AG04450 (cell line): Measurements from ENCODE around the gene SH3RF3. TPM values are rescaled to one million over a fixed set of nuclear protein-coding genes. Genes with fewer than 3 reads are reported as not detected.

ENCODE experiments used
- CTCF ChIA-PET: fragments of 300-600, 350-600 bp; formaldehyde crosslinking; extraction: SDS; loops from one replicate; lab custom pipeline; 2022; ENCODE audit warnings: antibody characterized with exemption, inconsistent platforms; lab: Charles Lee
- POLR2A ChIA-PET: fragments of 350-600 bp; formaldehyde crosslinking; extraction: SDS; loops from one replicate; lab custom pipeline; 2021; ENCODE audit warnings: antibody characterized with exemption, inconsistent platforms; lab: Yijun Ruan, JAX
- DNase-seq: peaks from one replicate; pipeline ENCODE4 v3.0.0-alpha.2; 2011; ENCODE audit warnings: low read depth, low spot score
- H3K27ac ChIP-seq: one replicate; pipeline ENCODE4 v1.5.1; 2012; ENCODE audit warnings: low read depth, low read length, control low read depth
- H3K27me3 ChIP-seq: one replicate; pipeline ENCODE4 v1.6.0; 2012; ENCODE audit warnings: low read length; ENCODE audit not compliant: control insufficient read depth, insufficient read depth
- H3K4me3 ChIP-seq: 2 replicates; pipeline ENCODE4 v1.5.1; 2011; ENCODE audit warnings: mild to moderate bottlenecking, low read depth, low read length, control low read depth
- H3K9me3 ChIP-seq: 2 replicates; pipeline ENCODE4 v1.5.1; 2012; ENCODE audit warnings: low read length; ENCODE audit not compliant: control insufficient read depth, insufficient read depth
- polyA plus RNA-seq: library from polyadenylated mRNA; depleted of rRNA; stranded (reverse); fragments of >200 nt; gene quantifications from 2 replicates; pipeline ENCODE4 v1.2.3, GENCODE V29; 2011
- TF ChIP-seq, protein P1 (sequence below): IDR thresholded peaks from 2 replicates; pipeline ENCODE4 v1.5.1; 2011; ENCODE audit warnings: low read depth, low read length, control low read depth, inconsistent platforms

SH3RF3 gene
- polyA plus RNA-seq, 1 experiment: 5.7 TPM

GRCh38 chr2:109295070-109295780 lies 166.2 kb downstream of the SH3RF3 start:
- POLR2A ChIA-PET: no interaction called here
- DNase-seq: no peak
- TF ChIP-seq, protein P1, sequence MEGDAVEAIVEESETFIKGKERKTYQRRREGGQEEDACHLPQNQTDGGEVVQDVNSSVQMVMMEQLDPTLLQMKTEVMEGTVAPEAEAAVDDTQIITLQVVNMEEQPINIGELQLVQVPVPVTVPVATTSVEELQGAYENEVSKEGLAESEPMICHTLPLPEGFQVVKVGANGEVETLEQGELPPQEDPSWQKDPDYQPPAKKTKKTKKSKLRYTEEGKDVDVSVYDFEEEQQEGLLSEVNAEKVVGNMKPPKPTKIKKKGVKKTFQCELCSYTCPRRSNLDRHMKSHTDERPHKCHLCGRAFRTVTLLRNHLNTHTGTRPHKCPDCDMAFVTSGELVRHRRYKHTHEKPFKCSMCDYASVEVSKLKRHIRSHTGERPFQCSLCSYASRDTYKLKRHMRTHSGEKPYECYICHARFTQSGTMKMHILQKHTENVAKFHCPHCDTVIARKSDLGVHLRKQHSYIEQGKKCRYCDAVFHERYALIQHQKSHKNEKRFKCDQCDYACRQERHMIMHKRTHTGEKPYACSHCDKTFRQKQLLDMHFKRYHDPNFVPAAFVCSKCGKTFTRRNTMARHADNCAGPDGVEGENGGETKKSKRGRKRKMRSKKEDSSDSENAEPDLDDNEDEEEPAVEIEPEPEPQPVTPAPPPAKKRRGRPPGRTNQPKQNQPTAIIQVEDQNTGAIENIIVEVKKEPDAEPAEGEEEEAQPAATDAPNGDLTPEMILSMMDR: no peak
- CTCF ChIA-PET: no interaction called here
- Histone ChIP-seq H3K9me3 (peaks cover 13% of the 10 kb centered on the region), H3K27me3 (no peaks in the 10 kb centered on the region), H3K4me3 (no peak overlapping the region), H3K27ac (peak overlapping the region; percentile 21)

DNA sequence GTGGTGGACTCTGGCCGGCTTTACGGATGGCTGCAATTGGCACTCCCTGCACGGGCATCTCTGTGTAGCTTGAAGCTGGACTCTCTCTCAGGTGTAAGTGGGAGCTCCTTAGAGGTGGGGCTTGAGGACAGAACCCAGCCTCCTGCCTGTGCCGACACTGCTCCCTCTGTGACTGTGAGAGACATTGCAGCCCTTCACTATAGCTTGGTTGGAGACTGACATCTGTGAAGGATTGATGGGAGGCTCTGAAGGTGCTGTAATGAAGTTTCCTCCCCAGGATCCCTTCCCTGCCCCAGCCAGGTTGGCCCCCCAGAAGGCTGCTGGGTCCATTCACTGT lies 166.7 kb downstream of the SH3RF3 start:
- Histone ChIP-seq H3K4me3 (no peak overlapping the region), H3K27me3 (no peaks in the 10 kb centered on the region), H3K9me3 (peaks cover 13% of the 10 kb centered on the region), H3K27ac (no peak overlapping the region)
- DNase-seq: no peak
- CTCF ChIA-PET: no interaction called here
- TF ChIP-seq, protein P1: no peak
- POLR2A ChIA-PET: no interaction called here

DNA sequence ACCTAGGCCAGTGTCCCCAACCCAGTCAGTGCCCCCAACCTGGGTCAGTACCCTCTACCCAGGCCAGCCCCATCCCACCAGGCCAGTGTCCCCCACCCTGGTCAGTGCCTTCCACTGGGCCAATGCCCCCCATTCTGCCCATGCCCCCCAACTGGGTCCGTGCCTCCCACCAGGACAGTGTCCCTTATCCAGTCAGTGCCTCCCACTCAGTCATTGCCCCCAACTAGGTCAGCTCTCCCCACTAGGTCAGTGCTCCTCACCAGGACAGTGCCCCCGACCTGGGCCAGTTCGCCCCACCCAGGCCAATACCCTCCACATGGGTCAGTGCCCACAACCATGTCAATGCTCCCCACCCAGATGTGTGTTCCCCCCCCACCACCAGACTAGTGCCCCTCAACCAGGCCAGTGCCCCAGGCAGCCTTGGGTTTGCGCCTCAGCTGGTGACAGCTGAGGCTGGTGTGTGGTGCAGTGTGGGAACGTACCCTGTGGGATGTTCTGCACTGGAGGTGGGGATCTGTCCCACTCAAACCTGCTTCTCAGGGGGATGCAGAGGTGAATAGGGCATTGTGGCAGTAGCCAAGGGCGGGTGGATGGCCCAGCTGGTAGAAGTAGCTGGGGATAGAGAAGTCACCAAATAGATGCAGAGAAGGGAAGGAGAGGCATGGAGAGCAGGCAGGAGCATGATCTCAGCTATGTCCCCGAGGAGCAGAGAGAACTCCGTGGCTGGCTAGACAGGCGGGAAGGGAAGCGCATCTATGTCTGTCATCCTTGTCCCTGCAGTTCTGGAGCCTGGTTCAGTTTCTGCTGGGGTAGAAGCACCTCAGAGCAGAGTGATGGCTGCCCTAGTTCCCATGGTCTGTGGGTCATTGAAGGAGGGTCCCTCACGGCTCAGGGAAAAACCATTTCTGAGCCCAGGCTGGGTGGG lies 168.8 kb downstream of the SH3RF3 start:
- Histone ChIP-seq H3K27ac (no peak overlapping the region), H3K9me3 (peaks cover 13% of the 10 kb centered on the region), H3K4me3 (no peak overlapping the region), H3K27me3 (no peaks in the 10 kb centered on the region)
- TF ChIP-seq, protein P1: no peak
- POLR2A ChIA-PET: no interaction called here
- DNase-seq: no peak
- CTCF ChIA-PET: no interaction called here

GRCh38 chr2:109298851-109299250 lies 169.8 kb downstream of the SH3RF3 start:
- no peak for DNase-seq
- ChIA-PET POLR2A (interaction anchor here (1.0 kb wide), 1 partner anchor 61 kb away, joined by 3 read pairs; no protein-coding TSS in a partner anchor), CTCF (no interaction called here)
- TF ChIP-seq, protein P1: no peak
- H3K9me3 ChIP-seq: peaks cover 13% of the 10 kb centered on the region
- no peak overlapping the region for H3K4me3 ChIP-seq
- no peak overlapping the region for H3K27ac ChIP-seq
- H3K27me3 ChIP-seq: no peaks in the 10 kb centered on the region

DNA sequence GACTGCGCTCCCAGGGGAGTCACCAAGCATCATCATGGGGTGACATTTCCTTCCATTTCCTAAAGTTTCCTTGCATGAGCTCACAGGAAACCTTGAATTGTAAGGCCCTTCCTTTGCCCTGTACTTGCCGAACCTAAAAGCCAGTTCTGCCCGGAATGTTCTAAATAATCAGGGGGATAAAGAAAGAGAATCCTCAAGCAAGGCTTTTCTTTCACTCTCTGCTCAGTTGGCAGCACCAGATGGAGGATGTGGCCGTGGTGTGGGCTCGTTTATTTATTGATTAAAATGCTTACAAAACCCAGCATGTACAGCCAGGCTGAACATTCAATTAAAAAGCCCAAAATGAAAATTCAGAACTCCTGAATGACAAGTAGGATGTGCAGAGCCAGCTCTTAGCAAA lies 170.5 kb downstream of the SH3RF3 start:
- DNase-seq: no peak
- Histone ChIP-seq H3K27ac (no peak overlapping the region), H3K9me3 (peaks cover 10% of the 10 kb centered on the region), H3K27me3 (no peaks in the 10 kb centered on the region), H3K4me3 (no peak overlapping the region)
- TF ChIP-seq, protein P1: no peak
- ChIA-PET CTCF (interaction anchor here (0.6 kb wide), 1 partner anchor 570 kb away, joined by 3 read pairs; no protein-coding TSS in a partner anchor), POLR2A (interaction anchor here (1.0 kb wide), 1 partner anchor 62 kb away, joined by 3 read pairs; no protein-coding TSS in a partner anchor)
